Keratinocyte (primary cell): ENCODE data around the gene FBXO17.

Experiments
- EZH2 ChIP-seq: IDR thresholded peaks from one replicate; pipeline ENCODE4 v1.6.1; 2012; ENCODE audit warnings: inconsistent platforms, mild to moderate bottlenecking, low read length, moderate library complexity
- TF ChIP-seq, protein P1 (sequence below), 3 experiments: IDR thresholded peaks in 1 of 3; conservative IDR thresholded peaks in 1 of 3; optimal IDR thresholded peaks in 1 of 3; 2 replicates in 2 of 3; 3 replicates in 1 of 3; pipeline versions ENCODE3 to v1.5.1; 2011; ENCODE audit warnings: low read length in 3 of 3, mild to moderate bottlenecking in 3 of 3, moderate library complexity in 2 of 3, control low read depth in 1 of 3, inconsistent platforms in 1 of 3; ENCODE audit not compliant: insufficient read depth in 2 of 3; ENCODE audit errors: extremely low read depth in 1 of 3

DNA sequence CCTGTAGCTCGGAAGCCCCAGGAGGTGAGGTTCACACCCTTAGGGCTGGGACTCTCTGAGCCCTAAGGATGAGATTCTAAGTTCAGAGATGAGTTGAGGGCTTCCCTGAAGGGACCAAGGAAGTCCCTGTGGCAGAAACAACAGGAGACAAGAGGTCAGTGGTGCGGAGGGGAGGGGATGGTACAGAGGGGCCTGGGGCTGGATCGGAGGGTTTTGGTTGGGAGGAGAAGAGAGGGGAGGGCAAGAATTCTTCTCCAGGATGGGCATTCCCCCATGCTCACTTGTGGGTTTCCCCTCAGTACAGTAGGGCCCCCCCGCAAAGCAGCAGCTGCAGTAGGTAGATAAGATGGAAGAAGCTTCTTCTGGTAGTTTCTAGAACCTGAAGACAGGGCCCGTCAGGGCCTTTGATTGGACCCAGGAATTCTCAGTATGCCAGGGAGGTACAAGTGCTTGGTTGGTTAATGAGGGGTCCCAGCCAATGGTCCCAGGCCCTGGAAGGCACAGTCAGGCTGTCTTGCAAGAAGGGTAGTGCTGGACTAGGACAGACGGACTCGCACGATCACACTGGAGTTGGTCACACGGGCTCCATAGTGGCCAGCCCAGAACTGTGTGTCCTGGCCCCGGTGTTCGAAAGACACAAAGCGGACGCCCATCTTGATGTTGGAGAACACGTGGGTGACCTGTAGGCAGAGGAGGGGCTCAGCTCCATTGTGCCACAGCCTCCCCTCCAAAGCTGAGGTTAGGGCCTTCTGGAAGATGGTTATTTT lies 49.5 kb upstream of the FBXO17 start:
- TF ChIP-seq, protein P1, sequence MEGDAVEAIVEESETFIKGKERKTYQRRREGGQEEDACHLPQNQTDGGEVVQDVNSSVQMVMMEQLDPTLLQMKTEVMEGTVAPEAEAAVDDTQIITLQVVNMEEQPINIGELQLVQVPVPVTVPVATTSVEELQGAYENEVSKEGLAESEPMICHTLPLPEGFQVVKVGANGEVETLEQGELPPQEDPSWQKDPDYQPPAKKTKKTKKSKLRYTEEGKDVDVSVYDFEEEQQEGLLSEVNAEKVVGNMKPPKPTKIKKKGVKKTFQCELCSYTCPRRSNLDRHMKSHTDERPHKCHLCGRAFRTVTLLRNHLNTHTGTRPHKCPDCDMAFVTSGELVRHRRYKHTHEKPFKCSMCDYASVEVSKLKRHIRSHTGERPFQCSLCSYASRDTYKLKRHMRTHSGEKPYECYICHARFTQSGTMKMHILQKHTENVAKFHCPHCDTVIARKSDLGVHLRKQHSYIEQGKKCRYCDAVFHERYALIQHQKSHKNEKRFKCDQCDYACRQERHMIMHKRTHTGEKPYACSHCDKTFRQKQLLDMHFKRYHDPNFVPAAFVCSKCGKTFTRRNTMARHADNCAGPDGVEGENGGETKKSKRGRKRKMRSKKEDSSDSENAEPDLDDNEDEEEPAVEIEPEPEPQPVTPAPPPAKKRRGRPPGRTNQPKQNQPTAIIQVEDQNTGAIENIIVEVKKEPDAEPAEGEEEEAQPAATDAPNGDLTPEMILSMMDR (optimal IDR thresholded peaks at IDR 0.05 in 1 of 3, IDR thresholded peaks at IDR 0.05 in 1 of 3, conservative IDR thresholded peaks at IDR 0.05 in 1 of 3; ENCODE audit: extremely low read depth in 1 of 3, insufficient read depth in 2 of 3, low read length in 3 of 3), result no peak
- TF ChIP-seq EZH2, result no peak
